Measurements from ENCODE around the gene PLIN4. TPM values are rescaled to one million over a fixed set of nuclear protein-coding genes. Genes with fewer than 3 reads are reported as not detected.
A peak's percentile ranks its signal among the peaks of the same experiment; 100 is the strongest.

The PLIN4 gene
- total RNA-seq, 1 donor from 2014 or later, result 0.96 TPM

DNA sequence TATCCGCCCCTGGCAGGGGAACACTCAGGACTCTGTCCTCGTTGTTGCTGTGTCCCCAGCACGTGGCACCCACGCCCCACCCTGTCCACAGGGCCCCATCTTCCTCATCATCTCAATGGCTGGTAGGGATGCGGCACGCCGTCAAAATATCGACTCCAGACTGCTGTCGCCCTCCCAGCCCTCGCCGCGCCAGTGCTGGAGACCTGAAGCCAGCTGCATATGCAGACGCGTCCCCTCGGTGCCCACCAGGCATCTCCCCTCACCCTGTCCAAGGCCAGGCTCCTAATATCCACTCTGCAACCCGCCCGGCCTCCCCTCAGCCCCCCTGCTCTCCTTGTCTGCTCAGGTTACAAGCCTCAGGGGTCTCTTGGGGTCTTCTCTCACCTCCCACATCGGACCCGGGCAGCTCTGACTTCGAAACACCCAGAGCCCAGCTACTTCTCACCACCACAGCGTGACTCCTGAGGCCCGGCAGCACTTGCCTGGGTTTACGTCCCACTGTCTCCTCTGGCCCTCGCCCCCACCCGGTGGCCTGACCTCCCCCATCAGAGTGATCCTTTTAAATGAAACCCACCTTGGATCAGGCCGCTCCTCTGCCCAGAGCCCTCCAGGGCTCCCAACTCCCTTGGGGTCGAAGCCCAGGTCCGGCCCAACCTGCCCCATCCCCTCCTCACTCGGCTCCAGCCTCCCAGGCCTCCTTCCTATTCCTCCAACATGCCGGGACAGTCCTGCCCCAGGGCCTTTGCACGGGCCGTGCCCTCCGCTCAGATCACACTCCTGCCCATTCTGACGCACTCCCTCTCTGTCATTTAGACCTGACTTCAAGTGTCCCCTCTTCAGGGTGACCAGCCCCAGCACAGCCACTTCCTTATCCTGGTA lies 12.5 kb downstream of the PLIN4 start:
- no peak for ATAC-seq

DNA sequence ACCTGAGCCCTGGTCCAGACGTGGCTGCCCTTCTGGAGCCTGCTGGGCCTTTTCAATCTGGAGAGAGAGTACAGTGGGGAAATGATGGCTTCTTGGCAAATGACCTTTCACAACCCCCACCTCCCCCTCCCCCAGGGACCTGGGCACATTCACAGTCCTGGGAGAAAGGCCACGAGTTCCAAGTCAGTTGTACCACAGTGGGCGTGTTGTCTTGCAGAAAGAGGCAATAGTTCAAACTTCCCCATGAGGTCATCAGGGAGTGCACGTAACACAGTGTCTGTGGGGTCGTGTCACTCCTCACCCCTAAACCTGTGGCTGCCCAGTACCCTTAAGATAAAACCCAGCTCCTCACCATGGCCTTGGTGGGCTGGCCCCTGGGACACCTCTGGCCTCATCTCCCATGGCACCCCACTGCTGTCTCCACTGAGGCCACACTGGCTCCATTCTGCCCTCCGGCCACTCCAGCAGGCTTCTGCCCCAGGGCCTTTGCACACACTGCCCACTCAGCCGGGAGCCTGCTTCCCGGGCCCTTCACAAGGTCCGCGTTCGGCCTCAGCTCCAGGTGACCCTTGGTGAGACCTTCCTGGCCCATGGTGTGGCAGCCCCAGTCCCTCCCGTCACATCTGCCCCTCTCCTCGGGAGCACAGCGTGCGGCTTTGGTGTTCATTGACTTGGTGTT lies 13.3 kb downstream of the PLIN4 start:
- ATAC-seq, result no peak

DNA sequence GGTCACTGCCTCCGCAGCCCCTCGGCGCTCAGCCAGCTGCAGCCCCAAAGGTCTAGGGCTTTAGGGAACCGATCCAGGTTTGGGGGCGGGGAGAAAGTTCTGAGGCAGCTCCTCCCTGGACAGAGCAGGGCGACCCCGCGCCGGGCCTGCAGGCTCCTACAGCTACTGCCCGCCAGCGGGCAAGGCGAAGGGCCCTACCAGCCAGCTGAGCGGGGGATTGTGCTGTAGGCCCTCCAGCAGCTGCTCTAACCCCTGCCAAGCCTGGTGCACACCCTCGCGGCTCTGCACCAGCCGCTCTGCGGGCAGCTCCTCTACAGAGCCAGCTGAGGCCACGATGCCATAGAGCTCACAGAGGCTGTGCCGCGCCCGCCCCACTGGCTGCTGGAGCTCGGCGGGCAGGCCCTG lies 14.0 kb downstream of the PLIN4 start:
- ATAC-seq, result no peak

DNA sequence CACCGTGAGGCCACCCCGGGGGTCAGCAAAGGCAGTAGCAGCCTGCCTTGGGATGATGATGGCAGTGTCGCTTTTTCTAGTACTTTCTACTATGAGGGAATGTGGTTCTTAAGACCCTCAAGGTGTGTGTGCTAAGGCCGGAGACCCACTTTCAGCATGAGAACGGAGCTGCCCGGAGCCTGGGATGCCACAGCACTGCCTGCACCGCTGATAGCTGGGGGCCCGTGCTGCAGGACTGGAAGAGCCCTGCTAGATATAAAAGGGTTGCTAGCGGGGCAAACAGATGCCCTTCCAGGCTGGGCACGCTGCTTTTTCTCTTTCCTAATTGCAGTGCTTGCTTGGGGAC lies 14.5 kb downstream of the PLIN4 start:
- no peak for ATAC-seq

DNA sequence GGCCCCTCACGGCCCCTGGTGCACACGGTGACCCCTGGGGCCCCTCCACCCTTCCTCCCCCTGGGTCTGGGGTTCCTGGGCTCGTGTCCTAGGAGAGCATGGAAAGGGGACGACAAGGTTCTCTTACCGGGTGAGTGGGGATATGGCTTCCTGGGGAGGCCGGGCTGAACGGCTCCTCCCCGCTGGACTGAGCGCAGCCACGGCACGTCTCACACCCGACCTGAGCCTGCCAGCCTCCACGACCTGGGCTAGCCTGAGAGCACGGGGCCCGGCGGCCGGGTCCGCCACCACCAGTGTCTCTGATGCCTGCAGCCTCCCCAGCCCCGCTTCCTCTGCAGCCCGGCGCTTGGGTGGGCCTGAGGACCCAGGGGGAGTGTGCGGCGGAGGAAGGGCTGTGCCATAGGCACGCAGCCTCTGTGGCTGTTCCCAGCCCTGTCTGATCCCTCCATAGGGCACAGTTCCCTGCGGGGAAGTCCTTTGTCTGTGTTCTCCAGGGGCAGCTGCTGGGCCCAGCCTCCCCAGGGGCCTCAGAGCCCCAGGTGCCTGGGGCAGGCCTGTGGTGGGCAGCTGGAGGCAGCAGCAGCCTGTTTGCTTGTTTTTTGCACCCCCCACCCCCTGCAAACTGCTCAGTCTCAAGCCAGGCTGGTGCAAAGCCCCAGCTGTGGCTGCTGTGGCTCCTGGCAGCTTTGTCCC lies 15.0 kb downstream of the PLIN4 start:
- no peak for ATAC-seq

DNA sequence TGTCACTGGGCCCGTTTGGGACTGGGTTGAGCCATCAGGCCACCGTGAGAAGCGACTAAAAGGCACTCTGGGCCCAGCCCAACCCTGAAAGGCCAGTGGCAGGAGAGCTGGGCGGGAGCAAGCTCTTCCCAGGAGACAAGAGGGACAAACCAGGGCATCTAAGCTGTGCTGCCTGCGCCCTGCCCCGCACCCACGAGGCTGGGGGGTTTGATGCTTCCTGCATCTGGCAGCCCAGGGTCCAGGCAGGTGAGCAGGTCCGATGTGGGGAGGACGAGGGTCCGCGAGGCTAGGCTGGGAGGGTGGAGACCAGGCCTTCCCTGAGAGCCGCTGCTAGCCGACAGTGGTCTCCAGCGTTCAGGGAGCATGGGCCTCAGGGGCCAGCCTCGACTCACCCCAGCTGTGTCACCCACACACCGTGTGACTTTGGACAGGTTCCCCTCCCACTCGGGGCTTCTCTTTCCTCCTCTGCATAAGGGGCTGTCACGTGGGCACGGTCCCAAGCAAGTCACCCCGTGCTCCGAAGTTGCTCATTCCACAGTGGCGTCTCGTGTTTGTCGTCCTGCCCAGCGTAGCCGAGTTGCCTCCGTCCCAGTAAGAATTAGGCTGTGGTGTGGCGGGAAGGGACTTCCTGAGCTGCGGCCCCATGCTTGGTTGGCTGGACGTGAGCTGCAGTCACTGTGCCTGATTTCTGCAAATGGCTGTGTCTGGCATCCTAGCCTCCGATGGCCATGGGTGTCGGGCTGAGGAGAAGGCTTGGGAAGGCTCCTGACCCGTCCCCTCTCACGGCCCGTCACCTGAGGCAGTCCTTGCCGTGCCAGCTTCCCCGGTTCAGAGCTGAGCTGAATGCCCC lies 15.8 kb downstream of the PLIN4 start:
- no peak for ATAC-seq

DNA sequence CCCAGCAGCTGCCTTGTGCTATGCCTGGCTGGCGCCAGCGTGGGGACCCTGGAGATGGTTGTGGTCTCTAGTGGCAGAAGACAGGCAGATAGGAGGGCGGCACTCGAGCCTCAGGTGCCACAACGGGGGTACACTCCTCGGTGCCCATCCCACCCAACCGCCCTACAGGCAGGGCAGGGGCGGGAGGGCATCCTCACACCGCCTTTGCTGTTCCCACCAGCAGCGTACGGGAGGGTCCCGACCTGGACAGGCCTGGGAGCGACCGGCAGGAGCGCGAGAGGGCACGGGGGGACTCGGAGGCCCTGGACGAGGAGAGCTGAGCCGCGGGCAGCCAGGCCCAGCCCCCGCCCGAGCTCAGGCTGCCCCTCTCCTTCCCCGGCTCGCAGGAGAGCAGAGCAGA lies 16.6 kb downstream of the PLIN4 start:
- ATAC-seq, result no peak

DNA sequence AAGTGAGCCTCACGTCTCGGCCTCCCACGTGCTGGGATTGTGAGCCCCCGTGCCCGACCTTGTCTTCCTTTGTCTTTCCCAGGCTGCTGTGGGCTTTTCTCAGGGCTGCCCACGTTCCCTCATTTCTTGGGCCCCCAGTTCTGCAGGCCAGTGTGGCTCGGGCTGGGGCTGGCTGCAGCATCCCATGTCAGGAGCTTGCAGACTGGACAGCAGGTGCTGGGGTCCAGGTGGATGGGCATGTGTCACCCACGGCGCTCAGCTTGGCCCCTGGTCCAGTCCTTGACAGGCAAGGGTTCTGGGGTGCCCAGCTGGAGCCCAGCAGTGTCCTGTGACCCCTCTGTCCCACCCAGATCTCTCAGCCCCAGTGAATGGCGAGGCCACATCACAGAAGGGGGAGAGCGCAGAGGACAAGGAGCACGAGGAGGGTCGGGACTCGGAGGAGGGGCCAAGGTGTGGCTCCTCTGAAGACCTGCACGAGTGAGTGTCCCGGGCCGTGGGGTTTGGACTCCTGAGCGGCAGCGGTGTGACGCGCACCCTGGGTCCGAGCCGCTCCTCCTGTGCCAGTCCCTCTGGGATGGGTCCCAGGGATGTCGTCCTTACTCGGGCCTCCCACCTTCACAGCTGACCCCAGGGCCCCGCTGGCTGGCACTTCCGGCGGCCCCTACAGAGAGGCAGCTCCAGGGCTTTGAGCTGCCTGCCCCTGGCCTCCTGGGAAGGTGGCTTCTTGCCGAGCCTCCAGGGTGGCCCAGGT lies 17.3 kb downstream of the PLIN4 start:
- no peak for ATAC-seq

DNA sequence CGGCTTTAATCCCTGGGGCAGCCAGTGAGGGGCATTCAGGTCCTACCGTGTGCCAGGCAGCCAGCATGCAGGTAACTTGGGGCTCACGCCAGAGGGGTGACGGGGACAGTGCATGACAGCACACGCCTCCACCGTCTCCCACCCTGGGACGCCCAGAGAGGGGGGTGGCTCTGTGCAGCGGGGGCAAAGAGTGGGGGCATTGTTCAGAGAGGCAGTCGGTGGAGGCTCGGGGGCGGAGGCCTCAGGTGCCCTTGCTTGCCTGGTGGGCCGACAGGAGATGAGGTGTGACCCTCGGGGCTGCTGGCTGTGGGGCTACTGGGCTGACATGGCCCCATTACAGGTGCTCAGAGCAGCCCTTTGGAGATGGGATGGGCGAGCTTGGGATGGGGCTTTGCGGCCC lies 18.4 kb downstream of the PLIN4 start:
- ATAC-seq, result no peak

DNA sequence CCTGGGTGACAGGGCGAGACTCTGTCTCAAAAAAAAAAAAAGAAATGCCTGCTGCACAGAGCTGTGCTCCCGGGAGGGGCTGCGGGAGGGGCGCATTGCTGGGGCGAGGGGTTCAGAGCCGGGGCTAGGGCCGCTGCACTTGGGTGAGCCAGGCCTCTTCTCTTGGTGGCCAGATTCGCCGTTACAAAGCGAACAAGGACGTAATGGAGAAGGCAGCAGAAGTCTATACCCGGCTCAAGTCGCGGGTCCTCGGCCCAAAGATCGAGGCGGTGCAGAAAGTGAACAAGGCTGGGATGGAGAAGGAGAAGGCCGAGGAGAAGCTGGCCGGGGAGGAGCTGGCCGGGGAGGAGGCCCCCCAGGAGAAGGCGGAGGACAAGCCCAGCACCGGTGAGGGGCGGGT lies 19.0 kb downstream of the PLIN4 start:
- ATAC-seq, result no peak

DNA sequence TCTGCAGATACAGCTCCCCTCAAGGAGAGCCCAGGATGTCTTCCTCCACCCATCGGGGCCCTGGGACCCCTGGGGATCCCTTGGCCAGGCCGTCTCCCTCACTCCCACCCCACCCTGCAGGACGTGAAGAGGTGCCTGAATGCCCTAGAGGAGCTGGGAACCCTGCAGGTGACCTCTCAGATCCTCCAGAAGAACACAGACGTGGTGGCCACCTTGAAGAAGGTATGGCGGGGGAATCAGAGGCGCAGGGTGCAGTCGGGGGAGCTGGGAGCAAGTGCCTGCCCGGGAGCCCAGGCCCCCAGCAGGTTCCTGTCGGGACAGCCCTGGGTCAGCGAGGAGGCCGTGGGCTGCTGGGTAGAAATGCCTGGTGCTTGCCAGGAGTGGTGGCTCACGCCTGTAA lies 19.6 kb downstream of the PLIN4 start:
- no peak for ATAC-seq

DNA sequence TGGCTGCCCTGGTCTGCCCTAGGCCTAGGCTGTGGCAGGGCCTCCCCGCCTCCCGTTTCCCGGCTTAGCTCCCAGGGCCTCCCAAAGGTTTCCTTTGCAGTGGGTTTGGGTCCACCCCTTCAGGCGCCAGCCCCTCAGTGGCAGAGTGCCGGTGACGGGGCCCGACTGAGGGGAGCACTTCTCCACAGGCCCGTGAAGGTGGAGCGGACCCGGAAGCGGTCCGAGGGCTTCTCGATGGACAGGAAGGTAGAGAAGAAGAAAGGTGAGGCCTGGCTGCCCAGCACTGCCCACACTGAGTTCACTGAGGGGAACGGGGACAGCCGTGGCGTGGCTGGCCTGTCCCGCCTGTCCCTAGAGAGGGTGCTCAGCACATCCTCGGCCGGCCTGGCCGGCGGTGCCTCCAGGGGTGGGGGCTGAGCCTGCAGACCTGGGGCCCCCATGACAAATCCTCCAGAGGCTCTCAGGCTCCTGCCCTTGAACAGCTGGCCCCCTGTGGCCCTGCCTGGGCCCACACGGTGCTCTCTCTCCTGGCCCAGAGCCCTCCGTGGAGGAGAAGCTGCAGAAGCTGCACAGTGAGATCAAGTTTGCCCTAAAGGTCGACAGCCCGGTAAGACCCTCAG lies 20.4 kb downstream of the PLIN4 start:
- no peak for ATAC-seq

DNA sequence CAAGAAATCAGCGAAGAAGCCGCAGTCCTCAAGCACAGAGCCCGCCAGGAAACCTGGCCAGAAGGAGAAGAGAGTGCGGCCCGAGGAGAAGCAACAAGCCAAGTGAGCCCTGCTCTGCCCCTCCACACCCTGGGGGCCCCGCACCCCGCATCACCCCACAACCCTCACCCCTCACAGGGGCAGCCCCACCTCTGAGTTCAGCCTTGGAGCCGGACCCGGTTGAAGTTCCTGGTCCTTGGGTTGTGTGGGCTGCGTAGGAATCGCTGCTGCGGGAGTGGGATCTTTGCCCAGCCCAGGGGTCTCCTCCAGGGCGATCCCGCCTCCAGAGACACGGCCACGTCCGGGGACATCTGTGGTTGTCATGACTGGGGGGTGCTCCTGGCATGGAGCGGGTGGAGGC lies 22.0 kb downstream of the PLIN4 start:
- no peak for ATAC-seq

DNA sequence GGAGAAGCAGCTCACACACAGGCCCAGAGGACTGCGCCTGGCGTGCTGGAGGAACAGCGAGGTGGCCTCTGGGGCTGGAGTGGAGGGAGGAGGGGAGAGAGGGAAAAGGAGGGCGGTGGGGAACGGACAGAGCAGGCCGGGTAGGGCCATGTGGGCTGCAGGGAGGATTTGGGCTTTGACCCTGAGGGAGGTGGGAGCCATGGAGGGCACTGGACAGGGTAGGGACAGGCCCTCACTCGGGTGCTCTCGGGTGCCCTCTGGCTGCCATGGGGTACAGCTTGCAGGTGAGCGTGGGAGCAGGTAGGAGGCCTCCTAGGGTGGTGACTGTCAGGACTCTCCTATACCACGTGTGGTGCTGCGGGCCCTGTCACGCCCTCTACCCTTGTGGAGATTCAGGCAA lies 22.8 kb downstream of the PLIN4 start:
- ATAC-seq, result peak; percentile 88

DNA sequence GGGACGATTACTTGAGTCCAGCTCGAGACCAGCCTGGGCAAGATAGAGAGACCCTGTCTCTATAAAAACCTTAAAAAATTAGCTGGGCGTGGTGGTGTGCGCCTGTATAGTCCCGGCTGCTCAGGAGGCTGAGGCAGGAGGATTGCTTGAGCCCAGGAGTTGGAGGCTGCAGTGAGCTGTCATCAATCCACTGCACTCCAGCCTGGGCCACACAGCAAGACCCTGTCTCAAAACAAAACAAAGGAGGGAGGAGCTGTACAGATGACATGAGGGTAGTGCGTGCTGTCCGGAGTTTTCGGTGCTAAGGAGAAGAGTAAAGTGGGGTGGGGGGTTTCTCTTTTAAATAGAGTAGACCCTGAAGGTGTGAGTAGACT lies 23.6 kb downstream of the PLIN4 start:
- ATAC-seq, result no peak

DNA sequence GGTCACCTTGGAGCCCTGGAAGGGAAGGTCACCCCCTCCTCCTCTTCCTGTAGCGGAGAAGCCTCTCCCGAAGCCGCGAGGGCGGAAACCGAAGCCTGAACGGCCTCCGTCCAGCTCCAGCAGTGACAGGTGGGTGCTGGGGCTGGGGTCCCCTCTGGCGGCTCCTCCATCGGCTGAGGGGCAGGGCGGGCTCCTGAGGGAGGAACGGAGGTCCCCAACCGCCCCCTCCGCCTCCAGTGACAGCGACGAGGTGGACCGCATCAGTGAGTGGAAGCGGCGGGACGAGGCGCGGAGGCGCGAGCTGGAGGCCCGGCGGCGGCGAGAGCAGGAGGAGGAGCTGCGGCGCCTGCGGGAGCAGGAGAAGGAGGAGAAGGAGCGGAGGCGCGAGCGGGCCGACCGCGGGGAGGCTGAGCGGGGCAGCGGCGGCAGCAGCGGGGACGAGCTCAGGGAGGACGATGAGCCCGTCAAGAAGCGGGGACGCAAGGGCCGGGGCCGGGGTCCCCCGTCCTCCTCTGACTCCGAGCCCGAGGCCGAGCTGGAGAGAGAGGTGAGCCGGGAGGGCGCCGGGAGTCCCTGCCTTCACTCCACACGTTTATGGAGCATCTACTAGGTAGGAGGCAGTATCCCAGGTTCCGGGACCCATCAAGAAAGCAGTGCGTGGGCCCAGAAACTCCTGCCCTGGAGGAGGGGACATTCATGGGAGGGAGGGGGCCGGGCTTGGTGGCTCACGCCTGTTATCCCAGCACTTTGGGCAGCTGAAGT lies 24.2 kb downstream of the PLIN4 start:
- no peak for ATAC-seq

DNA sequence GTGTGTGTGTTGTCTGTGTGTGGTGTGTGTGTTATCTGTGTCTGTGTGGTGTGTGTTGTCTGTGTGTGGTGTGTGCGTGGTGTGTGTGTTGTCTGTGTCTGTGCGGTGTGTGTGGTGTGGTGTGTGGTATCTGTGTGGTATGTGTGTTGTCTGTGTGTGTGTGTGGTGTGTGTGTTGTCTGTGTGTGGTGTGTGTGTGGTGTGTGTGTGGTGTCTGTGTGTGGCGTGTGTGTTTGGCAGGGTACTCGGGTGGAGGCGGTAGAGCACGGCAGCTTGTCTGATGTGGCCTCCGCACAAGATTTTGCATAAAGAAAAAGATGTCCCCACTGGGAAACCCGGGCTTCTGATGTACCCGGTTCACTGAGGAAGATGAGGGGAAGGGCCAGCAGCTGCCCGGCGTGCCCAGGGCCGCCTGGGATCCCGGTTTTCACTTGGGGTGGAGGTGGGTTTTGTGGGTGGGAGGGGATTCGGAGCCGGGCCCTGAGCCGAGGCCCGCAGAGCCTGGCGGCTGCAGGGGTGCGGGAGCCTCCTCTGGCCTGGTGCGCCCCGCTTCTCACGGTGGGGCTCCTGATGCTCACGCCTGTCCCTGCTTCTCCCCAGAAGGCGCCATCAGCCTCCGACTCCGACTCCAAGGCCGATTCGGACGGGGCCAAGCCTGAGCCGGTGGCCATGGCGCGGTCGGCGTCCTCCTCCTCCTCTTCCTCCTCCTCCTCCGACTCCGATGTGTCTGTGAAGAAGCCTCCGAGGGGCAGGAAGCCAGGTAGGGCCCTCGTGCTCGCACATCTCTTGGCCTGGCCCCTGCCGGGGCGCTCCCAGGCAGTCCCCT lies 25.0 kb downstream of the PLIN4 start:
- no peak for ATAC-seq

DNA sequence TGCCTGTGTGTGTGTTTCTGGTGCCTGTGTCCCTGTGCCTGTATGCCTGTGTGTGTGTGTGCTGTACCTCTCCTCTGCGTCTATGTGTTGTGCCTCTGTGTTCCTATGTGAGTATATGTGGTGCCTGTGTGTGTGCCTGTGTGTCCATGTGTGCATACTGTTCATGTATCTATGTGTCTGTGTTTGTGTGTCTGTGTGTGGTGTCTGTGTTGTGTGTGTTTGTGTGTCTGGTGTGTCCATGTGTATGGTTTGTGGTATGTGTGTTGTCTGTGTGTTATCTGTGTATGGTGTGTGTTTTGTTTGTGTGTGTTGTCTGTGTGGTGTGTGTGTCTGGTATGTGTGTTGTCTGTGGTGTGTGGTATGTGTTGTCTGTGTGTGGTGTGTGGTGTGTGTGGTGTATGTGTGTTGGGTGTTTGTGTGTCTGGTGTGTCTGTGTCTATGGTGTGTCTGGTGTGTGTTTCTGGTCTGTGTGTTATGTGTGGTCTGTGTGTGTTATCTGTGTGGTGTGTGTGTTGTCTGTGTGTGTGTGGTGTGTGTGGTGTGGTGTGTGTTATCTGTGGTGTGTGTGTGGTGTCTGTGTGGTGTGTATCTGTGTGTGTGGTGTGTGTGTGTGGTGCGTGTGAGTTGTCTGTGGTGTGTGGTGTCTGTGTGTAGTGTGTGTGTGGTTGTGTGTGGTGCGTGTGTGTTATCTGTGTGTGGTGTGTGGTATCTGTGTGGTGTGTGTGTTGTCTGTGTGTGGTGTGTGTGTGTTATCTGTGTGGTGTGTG lies 25.8 kb downstream of the PLIN4 start:
- ATAC-seq, result no peak

DNA sequence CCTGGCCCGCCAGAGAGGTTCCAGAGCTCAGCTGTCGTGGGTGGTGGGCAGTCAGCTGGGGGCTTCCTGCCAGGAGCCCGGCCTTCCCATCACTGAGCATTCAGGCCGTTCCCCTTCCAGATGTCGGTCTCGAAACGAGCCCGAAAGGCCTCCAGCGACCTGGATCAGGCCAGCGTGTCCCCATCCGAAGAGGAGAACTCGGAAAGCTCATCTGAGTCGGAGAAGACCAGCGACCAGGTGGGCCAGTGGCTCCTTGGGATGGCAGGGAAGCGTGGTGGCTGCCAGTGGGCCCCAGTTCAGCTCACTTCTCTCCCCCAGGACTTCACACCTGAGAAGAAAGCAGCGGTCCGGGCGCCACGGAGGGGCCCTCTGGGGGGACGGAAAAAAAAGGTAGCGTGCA lies 26.8 kb downstream of the PLIN4 start:
- no peak for ATAC-seq

Data from esophagus mucosa (tissue), 1 donor.